Peyer's patch (tissue), 4 donors: Measurements from ENCODE around the gene HES1.

Source experiments
- POLR2A ChIP-seq, 2 donors: fragments of 450-650 bp; IDR thresholded peaks; one replicate each; pipeline ENCODE4 v1.5.1; 2017; ENCODE audit warnings: antibody characterized with exemption in 2 of 2, mild to moderate bottlenecking in 2 of 2, moderate library complexity in 2 of 2
- TF ChIP-seq, protein P1 (sequence below), 6 experiments: fragments of 450-650 bp in 4 of 6; fragments of 200-600 bp in 2 of 6; sonication (generic) in 1 of 6; IDR thresholded peaks; one replicate each; pipeline ENCODE4 v1.5.1; 2017 to 2019; ENCODE audit warnings: antibody characterized with exemption in 6 of 6, mild to moderate bottlenecking in 3 of 6, moderate library complexity in 1 of 6

DNA sequence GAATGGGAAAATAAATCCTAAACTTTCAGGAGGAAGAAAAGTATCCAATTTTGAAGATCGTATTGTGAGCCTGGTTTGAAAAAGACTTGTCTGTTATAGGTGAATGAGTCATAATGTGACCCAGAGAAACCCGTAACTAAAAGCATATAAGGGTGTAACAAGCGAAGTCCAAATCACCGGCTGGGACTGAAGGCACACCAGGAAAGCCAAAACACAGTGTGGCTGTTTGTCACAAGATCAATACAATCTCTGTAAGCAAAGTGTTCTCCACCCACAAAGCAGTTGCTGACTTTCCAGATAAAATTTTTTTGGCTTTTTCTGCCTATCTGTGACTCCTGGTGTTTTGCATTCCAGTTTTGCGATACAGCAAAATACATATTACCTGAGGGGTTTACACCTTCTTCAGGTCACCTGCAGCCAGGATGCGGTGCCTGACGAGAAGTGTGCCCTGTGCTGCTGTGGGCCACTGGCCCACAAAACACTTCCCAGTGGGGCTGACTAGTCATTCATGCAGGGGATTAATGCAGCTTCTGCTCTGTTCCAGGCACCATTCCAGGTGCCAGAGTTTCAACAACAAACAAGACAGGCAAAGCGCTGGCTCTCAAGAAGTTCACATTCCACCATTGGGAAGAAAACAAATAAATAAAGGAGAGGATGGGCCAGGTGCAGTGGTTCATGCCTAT lies 14.4 kb downstream of the HES1 start:
- TF ChIP-seq POLR2A (IDR thresholded peaks at IDR 0.05): no peak
- TF ChIP-seq, protein P1, sequence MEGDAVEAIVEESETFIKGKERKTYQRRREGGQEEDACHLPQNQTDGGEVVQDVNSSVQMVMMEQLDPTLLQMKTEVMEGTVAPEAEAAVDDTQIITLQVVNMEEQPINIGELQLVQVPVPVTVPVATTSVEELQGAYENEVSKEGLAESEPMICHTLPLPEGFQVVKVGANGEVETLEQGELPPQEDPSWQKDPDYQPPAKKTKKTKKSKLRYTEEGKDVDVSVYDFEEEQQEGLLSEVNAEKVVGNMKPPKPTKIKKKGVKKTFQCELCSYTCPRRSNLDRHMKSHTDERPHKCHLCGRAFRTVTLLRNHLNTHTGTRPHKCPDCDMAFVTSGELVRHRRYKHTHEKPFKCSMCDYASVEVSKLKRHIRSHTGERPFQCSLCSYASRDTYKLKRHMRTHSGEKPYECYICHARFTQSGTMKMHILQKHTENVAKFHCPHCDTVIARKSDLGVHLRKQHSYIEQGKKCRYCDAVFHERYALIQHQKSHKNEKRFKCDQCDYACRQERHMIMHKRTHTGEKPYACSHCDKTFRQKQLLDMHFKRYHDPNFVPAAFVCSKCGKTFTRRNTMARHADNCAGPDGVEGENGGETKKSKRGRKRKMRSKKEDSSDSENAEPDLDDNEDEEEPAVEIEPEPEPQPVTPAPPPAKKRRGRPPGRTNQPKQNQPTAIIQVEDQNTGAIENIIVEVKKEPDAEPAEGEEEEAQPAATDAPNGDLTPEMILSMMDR (IDR thresholded peaks at IDR 0.05): no peak
